ENCODE data around the gene PLA2R1. TPM values are rescaled to one million over a fixed set of nuclear protein-coding genes. Genes with fewer than 3 reads are reported as not detected.

The PLA2R1 gene
- total RNA-seq, 1 experiment from 2014 or later: 1.1 TPM

GRCh38 chr2:159903443-159904126 lies 158.8 kb downstream of the PLA2R1 start (continued):
- no peak for TF ChIP-seq PREB (CRISPR knock-in tag; IDR thresholded peaks at IDR 0.05; ENCODE audit: borderline replicate concordance)
- TF ChIP-seq ZBTB21 (CRISPR knock-in tag; IDR thresholded peaks at IDR 0.05; ENCODE audit: borderline replicate concordance): no peak

- TF ChIP-seq PRRX2 (CRISPR knock-in tag; IDR thresholded peaks at IDR 0.05) (no peak), IRF2 (CRISPR knock-in tag; IDR thresholded peaks at IDR 0.05; ENCODE audit: borderline replicate concordance, low read depth) (no peak), SMAD3 (CRISPR knock-in tag; IDR thresholded peaks at IDR 0.05; ENCODE audit: borderline replicate concordance) (no peak), STAT6 (CRISPR knock-in tag; conservative IDR thresholded peaks at IDR 0.05; ENCODE audit: low read depth) (no peak), GRHL2 (CRISPR knock-in tag; IDR thresholded peaks at IDR 0.05; ENCODE audit: insufficient replicate concordance, severe bottlenecking) (no peak), NR3C1 (CRISPR knock-in tag; conservative IDR thresholded peaks at IDR 0.05; ENCODE audit: low read depth) (no peak), ARID4B (CRISPR knock-in tag; IDR thresholded peaks at IDR 0.05; ENCODE audit: borderline replicate concordance) (no peak), ZNF423 (CRISPR knock-in tag; IDR thresholded peaks at IDR 0.05) (no peak), NFE2L1 (CRISPR knock-in tag; IDR thresholded peaks at IDR 0.05) (no peak), HMGA2 (CRISPR knock-in tag; IDR thresholded peaks at IDR 0.05) (no peak), USF2 (CRISPR knock-in tag; IDR thresholded peaks at IDR 0.05) (no peak), ESRRA (CRISPR knock-in tag; IDR thresholded peaks at IDR 0.05; ENCODE audit: borderline replicate concordance) (no peak), NFYB (CRISPR knock-in tag; conservative IDR thresholded peaks at IDR 0.05; ENCODE audit: low read depth) (no peak), ZNF416 (CRISPR knock-in tag; IDR thresholded peaks at IDR 0.05) (no peak), CREM (CRISPR knock-in tag; IDR thresholded peaks at IDR 0.05) (no peak), ZNF263 (CRISPR knock-in tag; IDR thresholded peaks at IDR 0.05; ENCODE audit: low read depth) (no peak), E2F4 (CRISPR knock-in tag; IDR thresholded peaks at IDR 0.05; ENCODE audit: borderline replicate concordance, low read depth) (no peak), MYBL2 (CRISPR knock-in tag; IDR thresholded peaks at IDR 0.05) (no peak), MXD4 (CRISPR knock-in tag; IDR thresholded peaks at IDR 0.05; ENCODE audit: borderline replicate concordance) (no peak)
- H3K4me3 Mint-ChIP-seq: no peak overlapping the region
- no peaks in the 10 kb centered on the region for H3K36me3 Mint-ChIP-seq
- peaks cover 62% of the 10 kb centered on the region for H3K27me3 Mint-ChIP-seq (ENCODE audit: low read depth)
- H3K9me3 Mint-ChIP-seq: no peaks in the 10 kb centered on the region
- H3K27ac Mint-ChIP-seq: no peak overlapping the region
- DNase-seq (ENCODE audit: low spot score) (no peak), ATAC-seq (no peak)
- peaks cover 4% of the 10 kb centered on the region for H3K4me1 Mint-ChIP-seq
- ChIA-PET CTCF (interaction anchor here (2.9 kb wide), 1 partner anchor 19 kb away, joined by 21 read pairs; no protein-coding TSS in a partner anchor), POLR2A (no interaction called here)
Observed at GRCh38 chr2:159902722-159903121, 159.7 kb downstream of the PLA2R1 start.

Measured in WTC11 (cell line).